GM23338 (cell line): ENCODE data around the gene C6orf136.

Experiments used
- CREB1 ChIP-seq: fragments of 250-450 bp; sonication (Bioruptor Pico); IDR thresholded peaks from 2 replicates; pipeline ENCODE4 v1.5.0; 2020; ENCODE audit warnings: low read depth, mild to moderate bottlenecking, moderate library complexity
- EZH2 ChIP-seq: fragments of 200-600 bp; sonication (generic); IDR thresholded peaks from one replicate; pipeline ENCODE4 v1.8.0; 2017; ENCODE audit warnings: antibody characterized with exemption, mild to moderate bottlenecking, low read depth; ENCODE audit not compliant: unreplicated experiment
- EZH2phosphoT487 ChIP-seq: fragments of 200-600 bp; sonication (generic); IDR thresholded peaks from one replicate; pipeline ENCODE4 v1.8.1; 2018; ENCODE audit warnings: antibody characterized with exemption; ENCODE audit not compliant: unreplicated experiment
- JUNB ChIP-seq: IDR thresholded peaks from one replicate; pipeline ENCODE4 v1.6.1; 2016; ENCODE audit warnings: antibody characterized with exemption; ENCODE audit not compliant: unreplicated experiment
- NANOG ChIP-seq: IDR thresholded peaks from 2 replicates; pipeline ENCODE4 v1.6.1; 2016; ENCODE audit warnings: antibody characterized with exemption, borderline replicate concordance
- POLR2AphosphoS5 ChIP-seq: IDR thresholded peaks from 2 replicates; pipeline ENCODE4 v1.6.1; 2016; ENCODE audit warnings: antibody characterized with exemption, low read depth
- STAT1 ChIP-seq: IDR thresholded peaks from one replicate; pipeline ENCODE4 v1.6.1; 2016; ENCODE audit warnings: antibody characterized with exemption; ENCODE audit not compliant: unreplicated experiment
- ZNF114 ChIP-seq: fragments of 250-450 bp; sonication (Bioruptor Pico); IDR thresholded peaks from 2 replicates; pipeline ENCODE4 v1.5.0; 2020; ENCODE audit warnings: mild to moderate bottlenecking, moderate library complexity
- ZNF331 ChIP-seq: fragments of 250-450 bp; sonication (Bioruptor Pico); IDR thresholded peaks from 2 replicates; pipeline ENCODE4 v1.5.0; 2020; ENCODE audit warnings: low read depth, mild to moderate bottlenecking, moderate library complexity
- TF ChIP-seq, protein P1 (sequence below), 2 experiments: fragments of 200-600 bp in 1 of 2; sonication (generic) in 1 of 2; conservative IDR thresholded peaks; 2 replicates each; pipeline versions ENCODE4 v1.5.1 to v1.6.1; 2016 to 2017; ENCODE audit warnings: antibody characterized with exemption in 2 of 2, low read depth in 2 of 2, mild to moderate bottlenecking in 2 of 2, moderate library complexity in 1 of 2
- TF ChIP-seq, protein P2 (sequence below): IDR thresholded peaks from 2 replicates; pipeline ENCODE4 v1.6.1; 2016; ENCODE audit warnings: antibody characterized with exemption
- TF ChIP-seq, protein P3 (sequence below): IDR thresholded peaks from one replicate; pipeline ENCODE4 v1.6.1; 2018; ENCODE audit warnings: antibody characterized with exemption; ENCODE audit not compliant: unreplicated experiment
- TF ChIP-seq, protein P4 (sequence below): fragments of 250-450 bp; sonication (Bioruptor Pico); IDR thresholded peaks from 2 replicates; pipeline ENCODE4 v1.5.0; 2020; ENCODE audit warnings: mild to moderate bottlenecking, moderate library complexity

DNA sequence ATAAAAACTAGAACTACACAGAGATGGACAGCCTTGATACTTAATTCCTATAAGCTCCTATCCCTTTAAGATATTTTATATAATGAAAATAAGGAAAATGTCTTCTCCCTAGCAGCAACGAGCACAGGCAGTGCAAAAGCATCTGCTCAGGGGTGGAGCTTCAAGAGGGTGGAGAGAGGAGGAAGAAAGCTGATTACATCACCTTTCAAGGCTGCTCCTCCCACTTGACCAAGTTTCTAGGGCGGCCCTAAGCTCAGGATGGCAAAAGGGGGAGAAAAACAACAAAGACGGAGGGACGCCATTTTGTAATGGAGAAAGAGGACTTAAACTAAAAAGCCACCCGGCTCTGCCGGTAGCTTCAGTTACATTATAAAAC lies 32.1 kb upstream of the C6orf136 start:
- TF ChIP-seq CREB1 (CRISPR knock-in tag) (no peak; the same call in 1 of the 2 replicates), EZH2 (no peak), NANOG (no peak), JUNB (no peak), POLR2AphosphoS5 (peak; percentile 49; the same call in 1 of the 2 replicates), EZH2phosphoT487 (no peak), ZNF331 (CRISPR knock-in tag) (no peak), ZNF114 (CRISPR knock-in tag) (no peak), STAT1 (no peak)
- TF ChIP-seq, protein P1, sequence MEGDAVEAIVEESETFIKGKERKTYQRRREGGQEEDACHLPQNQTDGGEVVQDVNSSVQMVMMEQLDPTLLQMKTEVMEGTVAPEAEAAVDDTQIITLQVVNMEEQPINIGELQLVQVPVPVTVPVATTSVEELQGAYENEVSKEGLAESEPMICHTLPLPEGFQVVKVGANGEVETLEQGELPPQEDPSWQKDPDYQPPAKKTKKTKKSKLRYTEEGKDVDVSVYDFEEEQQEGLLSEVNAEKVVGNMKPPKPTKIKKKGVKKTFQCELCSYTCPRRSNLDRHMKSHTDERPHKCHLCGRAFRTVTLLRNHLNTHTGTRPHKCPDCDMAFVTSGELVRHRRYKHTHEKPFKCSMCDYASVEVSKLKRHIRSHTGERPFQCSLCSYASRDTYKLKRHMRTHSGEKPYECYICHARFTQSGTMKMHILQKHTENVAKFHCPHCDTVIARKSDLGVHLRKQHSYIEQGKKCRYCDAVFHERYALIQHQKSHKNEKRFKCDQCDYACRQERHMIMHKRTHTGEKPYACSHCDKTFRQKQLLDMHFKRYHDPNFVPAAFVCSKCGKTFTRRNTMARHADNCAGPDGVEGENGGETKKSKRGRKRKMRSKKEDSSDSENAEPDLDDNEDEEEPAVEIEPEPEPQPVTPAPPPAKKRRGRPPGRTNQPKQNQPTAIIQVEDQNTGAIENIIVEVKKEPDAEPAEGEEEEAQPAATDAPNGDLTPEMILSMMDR (conservative IDR thresholded peaks at IDR 0.05; ENCODE audit: low read depth in 2 of 2) = no peak
- TF ChIP-seq, protein P2, sequence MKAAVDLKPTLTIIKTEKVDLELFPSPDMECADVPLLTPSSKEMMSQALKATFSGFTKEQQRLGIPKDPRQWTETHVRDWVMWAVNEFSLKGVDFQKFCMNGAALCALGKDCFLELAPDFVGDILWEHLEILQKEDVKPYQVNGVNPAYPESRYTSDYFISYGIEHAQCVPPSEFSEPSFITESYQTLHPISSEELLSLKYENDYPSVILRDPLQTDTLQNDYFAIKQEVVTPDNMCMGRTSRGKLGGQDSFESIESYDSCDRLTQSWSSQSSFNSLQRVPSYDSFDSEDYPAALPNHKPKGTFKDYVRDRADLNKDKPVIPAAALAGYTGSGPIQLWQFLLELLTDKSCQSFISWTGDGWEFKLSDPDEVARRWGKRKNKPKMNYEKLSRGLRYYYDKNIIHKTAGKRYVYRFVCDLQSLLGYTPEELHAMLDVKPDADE = no peak
- TF ChIP-seq, protein P3, sequence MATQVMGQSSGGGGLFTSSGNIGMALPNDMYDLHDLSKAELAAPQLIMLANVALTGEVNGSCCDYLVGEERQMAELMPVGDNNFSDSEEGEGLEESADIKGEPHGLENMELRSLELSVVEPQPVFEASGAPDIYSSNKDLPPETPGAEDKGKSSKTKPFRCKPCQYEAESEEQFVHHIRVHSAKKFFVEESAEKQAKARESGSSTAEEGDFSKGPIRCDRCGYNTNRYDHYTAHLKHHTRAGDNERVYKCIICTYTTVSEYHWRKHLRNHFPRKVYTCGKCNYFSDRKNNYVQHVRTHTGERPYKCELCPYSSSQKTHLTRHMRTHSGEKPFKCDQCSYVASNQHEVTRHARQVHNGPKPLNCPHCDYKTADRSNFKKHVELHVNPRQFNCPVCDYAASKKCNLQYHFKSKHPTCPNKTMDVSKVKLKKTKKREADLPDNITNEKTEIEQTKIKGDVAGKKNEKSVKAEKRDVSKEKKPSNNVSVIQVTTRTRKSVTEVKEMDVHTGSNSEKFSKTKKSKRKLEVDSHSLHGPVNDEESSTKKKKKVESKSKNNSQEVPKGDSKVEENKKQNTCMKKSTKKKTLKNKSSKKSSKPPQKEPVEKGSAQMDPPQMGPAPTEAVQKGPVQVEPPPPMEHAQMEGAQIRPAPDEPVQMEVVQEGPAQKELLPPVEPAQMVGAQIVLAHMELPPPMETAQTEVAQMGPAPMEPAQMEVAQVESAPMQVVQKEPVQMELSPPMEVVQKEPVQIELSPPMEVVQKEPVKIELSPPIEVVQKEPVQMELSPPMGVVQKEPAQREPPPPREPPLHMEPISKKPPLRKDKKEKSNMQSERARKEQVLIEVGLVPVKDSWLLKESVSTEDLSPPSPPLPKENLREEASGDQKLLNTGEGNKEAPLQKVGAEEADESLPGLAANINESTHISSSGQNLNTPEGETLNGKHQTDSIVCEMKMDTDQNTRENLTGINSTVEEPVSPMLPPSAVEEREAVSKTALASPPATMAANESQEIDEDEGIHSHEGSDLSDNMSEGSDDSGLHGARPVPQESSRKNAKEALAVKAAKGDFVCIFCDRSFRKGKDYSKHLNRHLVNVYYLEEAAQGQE = no peak
- TF ChIP-seq, protein P4, sequence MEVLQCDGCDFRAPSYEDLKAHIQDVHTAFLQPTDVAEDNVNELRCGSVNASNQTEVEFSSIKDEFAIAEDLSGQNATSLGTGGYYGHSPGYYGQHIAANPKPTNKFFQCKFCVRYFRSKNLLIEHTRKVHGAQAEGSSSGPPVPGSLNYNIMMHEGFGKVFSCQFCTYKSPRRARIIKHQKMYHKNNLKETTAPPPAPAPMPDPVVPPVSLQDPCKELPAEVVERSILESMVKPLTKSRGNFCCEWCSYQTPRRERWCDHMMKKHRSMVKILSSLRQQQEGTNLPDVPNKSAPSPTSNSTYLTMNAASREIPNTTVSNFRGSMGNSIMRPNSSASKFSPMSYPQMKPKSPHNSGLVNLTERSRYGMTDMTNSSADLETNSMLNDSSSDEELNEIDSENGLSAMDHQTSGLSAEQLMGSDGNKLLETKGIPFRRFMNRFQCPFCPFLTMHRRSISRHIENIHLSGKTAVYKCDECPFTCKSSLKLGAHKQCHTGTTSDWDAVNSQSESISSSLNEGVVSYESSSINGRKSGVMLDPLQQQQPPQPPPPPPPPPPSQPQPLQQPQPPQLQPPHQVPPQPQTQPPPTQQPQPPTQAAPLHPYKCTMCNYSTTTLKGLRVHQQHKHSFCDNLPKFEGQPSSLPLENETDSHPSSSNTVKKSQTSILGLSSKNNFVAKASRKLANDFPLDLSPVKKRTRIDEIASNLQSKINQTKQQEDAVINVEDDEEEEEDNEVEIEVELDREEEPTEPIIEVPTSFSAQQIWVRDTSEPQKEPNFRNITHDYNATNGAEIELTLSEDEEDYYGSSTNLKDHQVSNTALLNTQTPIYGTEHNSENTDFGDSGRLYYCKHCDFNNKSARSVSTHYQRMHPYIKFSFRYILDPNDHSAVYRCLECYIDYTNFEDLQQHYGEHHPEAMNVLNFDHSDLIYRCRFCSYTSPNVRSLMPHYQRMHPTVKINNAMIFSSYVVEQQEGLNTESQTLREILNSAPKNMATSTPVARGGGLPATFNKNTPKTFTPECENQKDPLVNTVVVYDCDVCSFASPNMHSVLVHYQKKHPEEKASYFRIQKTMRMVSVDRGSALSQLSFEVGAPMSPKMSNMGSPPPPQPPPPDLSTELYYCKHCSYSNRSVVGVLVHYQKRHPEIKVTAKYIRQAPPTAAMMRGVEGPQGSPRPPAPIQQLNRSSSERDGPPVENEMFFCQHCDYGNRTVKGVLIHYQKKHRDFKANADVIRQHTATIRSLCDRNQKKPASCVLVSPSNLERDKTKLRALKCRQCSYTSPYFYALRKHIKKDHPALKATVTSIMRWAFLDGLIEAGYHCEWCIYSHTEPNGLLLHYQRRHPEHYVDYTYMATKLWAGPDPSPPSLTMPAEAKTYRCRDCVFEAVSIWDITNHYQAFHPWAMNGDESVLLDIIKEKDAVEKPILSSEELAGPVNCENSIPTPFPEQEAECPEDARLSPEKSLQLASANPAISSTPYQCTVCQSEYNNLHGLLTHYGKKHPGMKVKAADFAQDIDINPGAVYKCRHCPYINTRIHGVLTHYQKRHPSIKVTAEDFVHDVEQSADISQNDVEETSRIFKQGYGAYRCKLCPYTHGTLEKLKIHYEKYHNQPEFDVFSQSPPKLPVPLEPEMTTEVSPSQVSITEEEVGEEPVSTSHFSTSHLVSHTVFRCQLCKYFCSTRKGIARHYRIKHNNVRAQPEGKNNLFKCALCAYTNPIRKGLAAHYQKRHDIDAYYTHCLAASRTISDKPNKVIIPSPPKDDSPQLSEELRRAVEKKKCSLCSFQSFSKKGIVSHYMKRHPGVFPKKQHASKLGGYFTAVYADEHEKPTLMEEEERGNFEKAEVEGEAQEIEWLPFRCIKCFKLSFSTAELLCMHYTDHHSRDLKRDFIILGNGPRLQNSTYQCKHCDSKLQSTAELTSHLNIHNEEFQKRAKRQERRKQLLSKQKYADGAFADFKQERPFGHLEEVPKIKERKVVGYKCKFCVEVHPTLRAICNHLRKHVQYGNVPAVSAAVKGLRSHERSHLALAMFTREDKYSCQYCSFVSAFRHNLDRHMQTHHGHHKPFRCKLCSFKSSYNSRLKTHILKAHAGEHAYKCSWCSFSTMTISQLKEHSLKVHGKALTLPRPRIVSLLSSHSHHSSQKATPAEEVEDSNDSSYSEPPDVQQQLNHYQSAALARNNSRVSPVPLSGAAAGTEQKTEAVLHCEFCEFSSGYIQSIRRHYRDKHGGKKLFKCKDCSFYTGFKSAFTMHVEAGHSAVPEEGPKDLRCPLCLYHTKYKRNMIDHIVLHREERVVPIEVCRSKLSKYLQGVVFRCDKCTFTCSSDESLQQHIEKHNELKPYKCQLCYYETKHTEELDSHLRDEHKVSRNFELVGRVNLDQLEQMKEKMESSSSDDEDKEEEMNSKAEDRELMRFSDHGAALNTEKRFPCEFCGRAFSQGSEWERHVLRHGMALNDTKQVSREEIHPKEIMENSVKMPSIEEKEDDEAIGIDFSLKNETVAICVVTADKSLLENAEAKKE (CRISPR knock-in tag) = no peak
